ELF-1 (cell line): ENCODE results near the gene UNC5B.

Experiments used
- DNase-seq: peaks from one replicate; pipeline ENCODE4 v3.0.0-alpha.2; 2016; ENCODE audit warnings: low read depth, low spot score

UNC5B gene

DNA sequence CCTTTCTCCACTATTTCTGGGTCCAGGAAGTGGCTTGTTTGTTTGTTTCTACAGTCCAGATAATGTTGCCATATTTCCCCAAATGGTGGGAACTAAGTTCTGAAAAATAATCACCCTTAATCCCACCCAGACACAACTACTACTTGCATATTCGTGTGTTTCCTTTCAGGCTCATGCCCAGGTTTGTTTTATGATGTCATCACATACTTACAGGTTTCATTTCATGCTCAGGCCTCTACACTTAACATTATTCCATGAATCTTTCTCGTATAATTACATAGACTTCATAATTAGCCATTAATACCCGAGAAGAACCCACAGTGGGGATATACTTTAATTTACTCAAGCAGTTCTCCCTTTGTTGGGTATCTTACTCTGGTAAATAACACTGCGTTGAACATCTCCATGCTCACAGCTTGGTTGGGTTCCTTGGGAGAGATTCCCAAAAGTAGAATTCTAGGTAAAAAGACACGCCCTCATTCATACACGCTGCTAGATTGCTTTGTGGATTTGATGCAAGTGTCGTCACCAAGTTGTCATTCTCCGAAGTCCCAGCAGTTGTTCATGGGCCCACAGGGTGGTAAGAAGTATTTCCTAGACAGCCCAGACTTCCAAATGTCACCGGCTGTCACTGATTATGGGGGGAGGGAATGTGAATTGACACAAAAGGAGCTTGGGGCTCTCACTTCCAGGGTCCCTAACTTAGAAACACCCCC is 42.6 kb downstream of the UNC5B start:
- DNase-seq = no peak

DNA sequence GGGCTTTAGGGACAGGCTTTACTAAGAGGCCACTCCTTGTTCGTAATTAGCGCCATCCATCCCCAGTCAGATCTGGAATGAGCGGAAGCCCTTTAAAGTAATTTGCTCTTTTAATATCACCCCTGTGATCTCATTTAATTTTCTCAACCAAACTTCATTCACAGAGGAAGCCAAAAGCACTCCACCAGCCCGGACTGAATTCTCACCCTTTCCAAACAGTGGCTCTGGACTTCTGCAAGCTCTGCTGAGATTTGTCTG is 43.1 kb downstream of the UNC5B start:
- DNase-seq = no peak

DNA sequence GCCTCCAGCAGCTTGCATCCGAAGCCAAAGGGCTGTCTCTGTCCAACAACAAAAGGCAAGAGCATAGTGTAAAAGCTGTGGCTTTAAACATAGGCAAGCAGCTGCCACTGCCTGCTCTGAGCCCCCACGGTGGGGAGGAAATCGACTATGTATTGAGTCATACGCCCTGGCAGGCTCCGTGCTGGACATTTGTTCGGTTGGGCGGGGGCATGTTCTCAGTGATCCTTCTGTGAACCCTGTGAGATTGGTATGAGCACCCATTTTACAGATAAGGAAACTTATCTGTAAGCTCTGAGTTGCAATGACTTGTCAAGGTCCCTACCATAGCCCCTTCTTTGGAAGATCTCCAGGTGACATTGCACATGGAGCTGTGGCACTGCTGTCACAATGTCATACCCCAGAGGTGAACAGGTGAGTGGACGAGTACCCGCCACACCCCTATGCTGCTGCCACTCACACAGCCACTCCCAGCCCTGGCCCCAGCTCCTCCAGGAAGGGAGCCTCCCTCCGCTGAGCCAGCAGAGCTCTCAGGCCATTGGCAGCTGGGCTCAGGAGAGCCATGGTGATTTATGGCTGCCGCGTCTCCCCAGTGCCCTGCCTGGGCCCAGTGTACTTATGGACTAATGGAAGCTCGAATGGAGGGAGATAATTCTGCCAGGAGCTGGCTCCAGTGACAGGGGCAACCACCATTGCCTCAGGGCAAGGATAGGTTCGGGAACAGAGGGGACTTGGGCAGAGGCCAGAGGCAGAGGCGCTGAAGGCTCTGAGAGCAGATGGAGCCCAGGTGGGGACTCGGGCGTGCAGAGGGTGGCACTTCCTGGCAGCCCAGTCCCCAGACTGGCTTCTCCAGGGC is 43.7 kb downstream of the UNC5B start:
- DNase-seq = peak; percentile 50

DNA sequence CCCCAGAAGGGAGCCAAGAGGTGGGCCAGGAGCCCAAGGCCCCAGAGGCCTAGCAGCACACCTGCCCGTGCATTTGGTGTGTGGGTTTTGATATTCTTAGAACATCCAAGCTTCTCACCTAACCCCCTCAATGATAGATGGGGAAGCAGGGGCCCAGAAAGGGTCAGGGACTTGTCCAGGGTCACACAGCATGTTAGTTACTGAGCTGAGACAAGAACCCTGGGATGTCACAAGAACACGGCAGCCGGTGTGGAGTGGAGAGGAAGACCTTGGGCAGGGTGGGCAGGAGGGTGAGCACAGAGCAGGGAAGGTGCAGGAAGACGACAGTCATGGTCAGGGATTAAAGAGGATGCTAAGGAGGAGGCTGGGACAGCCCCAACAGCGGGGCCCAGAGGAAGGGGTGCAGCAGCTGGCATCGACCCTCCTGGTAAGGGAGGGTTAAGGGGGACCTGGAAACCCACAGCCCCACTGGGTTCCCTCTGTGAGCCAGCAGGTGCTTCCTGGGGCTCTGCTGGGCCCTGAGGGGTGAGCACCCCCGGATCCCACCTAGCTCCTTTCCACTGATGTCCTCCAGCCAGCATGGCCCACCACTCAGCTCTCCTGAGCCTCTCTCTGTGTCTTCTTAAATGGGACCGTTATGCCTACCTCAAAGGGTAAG is 44.4 kb downstream of the UNC5B start:
- DNase-seq = no peak

DNA sequence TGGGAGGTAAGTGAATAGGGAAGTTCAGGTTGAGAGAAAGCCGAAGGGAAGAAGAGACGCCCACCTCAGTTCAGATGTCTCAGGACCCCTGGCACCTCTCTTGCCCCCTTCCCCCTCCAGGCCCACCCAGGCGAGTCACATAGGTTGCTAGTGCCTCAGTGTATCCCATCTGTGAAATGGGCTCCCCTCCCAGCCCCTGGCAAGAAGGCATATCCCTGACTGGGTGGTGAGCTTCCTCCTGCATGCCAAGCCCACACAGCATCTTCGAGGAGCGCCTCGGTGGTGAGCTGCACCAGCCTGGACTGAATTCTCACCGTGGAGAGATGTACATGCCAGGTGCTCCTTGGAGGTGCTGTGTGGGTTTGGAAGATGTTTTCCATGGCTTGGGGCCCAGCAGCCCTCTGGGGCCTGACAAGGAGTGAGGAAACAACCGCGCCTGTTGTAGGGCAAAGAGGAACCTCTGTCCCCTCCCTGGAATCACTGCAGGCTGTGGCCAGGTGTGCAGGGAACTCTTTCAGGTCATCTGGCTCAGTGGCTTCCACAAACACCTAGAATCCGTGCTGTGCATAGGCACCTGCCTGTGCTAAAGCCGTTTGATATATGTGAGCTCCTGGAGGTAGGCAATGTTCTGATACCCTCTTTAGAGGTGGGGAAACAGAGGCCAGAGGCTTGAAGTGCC is 45.1 kb downstream of the UNC5B start:
- DNase-seq = no peak

DNA sequence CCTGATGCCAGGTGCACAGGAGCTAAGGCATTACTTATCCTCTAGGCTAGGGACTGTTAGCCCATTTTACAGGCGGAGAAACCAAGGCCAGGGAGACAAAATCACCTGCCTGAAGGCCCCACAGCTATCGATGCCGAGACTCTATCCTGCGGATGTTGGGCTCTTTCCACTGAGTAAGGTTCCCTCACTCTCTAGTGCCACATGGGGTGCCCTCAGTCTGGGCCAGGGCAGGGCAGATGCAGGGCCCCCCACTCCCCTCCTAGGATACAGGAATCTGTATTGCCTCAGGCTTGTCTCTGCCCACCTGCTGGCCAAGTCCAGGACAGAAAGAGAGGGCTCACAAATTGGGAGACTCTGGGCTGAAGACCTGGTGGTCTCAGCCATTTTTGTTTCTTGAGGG is 45.7 kb downstream of the UNC5B start:
- no peak for DNase-seq

DNA sequence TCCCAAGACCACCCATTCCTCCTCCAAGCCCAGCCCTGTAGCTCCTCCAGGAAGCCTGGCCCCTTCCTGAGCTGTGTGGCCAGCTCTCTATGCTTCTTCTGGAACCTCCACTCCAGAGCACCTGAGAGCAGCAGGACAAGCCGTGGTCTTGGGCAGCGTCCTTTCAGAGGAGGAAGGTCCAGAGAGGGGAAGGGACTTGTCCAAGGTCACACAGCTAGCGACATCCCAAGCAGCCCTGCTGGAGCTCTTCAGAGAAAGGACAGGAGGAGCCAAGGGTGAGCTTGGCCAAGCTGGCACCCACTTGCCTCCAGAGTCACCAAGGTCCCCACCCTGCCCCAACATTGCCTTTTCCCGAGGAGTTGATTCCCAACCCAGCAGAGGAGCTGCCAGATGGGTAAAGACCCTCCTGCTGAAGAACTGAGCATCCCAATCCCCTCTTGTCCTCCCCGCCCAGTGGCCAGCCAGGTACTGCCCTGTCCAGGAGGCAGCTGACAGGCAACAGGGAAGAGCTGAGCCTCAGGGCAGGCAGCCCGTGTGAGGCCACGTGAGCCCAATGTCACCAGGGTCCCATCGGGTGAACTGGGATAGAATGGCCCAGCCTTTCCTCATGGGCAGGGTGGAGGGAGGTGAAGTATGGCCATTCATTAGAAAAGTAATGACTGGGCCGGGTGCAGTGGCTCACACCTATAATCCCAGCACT is 46.2 kb downstream of the UNC5B start:
- DNase-seq = no peak

DNA sequence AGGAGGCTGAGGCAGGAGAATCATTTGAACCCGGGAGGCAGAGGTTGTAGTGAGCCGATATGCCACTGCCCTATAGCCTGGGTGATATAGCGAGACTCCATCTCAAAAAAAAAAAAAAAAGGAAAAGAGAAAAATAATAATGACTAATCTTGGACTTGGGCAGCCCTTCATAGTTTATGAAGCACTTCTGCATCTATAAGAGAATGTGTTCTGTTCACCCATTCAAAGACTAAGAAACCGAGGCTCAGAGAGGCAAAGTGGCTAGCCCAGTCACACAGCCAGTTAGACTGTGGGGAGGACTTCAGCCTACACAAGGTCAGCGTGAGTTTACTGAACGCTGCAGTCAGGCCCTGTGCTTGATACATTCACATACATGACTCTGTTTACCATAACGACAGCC is 46.9 kb downstream of the UNC5B start:
- no peak for DNase-seq

DNA sequence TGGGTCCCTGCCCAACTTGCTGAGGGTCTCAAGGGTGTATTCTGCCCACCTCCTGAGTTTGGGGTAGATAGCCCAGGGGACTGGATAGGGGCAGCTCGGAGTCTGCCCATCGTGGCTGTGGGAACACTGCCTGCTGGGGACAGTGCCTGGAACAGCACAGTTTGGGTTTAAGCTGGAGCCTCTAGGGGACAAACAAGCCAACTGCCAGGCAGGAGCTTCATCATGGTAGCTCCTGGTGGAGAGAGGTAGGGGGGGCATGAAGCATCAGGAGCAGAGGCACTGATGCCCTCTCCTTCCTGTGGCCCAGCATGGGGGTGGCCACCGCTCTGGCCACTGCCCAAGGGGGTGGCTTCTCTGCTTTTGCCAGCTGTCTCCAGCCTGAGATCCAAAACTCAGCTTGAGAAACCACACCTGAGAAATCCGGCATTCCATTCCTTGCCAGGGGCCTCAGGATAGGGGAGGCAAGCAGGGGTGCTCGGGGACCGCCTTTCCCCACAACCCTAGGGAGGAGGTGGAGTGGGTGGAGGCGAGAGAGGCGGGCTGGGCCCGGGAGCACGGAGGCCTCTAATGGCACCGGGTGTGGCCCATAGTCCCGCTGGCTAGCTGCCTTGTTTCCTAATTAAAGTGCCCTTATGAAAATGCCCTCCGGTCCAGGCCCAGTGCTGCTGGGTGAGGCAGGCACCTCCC is 47.6 kb downstream of the UNC5B start:
- no peak for DNase-seq

DNA sequence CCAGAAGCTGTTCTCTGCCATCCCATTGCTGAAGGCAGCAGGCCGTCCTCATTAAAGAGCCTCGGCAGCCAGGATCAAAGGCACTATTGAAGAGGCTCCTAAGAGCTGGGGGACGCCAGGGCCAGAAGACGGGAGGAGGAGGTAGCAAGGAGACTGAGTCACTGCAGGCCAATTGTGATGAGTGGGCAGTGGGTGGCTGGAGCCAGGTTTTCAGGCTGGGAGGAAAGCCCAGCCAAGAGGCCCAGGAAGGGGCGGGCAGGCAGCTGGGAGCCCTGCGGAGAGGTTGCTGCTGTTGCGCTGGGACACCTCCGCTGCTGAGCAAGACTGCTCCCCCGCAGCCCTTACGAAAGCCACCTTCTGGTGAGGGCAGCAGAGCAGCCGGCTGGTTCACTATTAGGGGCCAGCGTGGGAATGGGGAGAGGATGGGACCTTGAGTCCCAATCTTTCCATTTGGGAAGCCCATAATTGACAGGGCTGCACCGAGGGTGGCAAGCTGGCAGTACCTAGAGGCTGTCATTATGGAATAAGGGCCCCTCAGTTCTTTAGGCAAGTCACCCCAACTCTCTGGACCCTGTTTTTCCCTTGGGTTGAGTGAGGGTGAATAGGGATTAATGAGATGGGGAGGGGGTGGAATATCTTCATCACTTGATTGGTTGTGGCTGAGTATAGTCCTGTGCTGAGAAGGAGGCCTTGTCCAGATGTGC is 48.4 kb downstream of the UNC5B start:
- peak; percentile 72 for DNase-seq

DNA sequence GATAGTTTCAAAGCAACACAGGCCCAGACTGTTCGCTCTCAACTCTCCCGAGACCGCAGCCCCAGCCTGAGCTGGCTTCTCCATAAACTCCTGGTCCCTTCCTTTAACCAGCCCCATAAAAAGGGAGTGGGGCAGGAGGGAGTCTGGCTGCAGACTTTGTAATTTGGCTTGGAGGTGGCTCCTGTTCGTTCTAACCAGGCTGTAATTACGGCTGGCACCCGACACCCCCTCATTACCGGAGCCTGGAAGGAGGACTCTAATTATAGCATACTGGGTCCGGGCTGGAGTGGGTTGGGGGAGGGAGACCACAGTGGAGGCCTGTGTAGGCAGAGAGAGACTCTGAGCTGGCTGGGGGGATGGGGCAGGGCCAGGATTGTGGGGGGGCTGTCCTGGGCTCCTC is 49.7 kb downstream of the UNC5B start:
- no peak for DNase-seq

DNA sequence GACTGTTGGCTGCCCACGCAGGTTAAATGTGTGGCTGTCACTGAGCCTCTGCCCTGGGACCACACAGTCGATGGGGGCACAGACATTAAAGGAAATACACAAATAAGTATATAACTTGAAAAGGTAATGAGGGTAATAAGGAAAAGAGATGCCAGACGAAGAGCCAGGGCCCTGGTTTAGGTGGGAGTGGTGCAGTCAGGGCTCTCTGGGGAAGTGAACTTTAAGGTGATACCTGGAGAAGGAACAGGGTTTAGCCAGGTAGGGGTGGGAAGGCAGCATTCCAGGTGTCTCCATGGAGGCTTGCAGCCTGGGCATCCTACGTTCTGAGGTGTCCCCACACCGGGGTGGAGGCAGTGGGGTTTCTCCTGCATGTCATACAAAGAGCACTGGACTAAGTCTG is 50.4 kb downstream of the UNC5B start:
- DNase-seq = no peak

DNA sequence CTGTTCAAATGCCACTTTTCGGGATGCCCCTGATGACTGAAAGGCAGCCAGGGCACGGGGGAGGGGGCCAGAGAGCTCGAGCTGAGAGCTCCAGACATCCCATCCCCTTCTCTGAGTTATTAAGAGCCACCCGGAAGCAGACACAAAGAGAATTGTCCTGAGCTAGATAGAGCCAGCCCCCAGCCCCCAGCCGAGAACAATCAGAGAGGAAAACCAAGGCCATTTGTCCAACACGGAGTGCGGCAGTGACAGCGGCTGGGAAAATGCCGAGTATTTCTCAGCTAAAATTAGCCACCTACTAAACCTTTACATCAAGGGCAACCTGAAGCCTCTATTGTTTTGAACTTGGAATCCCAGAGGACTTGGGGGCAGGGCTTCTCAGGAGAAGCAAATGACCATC is 51.0 kb downstream of the UNC5B start:
- DNase-seq = peak; percentile 60

DNA sequence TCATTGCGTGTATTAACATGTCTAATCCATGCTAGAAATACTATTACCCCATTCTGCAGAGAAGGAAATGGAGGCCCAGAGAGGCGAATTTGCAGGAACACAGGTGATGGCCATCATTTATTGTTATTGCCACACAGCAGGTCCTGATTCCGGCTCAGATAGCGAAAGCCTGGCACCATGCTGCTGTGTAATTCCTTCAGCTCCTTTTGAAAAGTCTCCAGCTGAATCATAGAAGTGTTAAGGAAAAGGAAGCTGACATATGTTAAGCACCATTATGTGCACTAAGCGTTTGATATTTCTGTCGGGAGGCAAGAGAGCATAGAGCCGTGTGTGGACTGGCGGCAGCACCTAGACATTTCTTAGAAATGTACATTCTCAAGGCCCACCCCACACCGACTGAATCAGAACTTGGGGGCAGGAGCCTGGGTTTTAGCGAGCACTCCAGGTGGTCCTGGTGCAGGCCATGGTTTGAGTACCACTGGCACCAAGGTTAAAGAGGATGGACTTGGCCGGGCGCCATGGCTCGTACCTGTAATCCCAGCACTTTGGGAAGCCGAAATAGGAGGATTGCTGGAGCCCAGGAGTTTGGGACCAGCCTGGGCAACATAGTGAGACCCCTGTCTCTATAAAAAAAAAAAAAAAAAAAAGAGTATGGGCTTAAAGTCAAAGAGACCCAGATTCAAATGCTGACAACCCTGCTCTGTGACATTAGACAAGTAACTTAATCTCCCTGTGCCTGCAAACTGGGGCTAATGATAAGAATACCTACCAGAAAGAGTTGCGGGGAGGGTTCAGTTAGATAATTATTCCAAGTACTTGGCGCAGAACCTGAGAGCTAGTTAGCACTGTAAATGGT is 52.2 kb downstream of the UNC5B start:
- DNase-seq = no peak

DNA sequence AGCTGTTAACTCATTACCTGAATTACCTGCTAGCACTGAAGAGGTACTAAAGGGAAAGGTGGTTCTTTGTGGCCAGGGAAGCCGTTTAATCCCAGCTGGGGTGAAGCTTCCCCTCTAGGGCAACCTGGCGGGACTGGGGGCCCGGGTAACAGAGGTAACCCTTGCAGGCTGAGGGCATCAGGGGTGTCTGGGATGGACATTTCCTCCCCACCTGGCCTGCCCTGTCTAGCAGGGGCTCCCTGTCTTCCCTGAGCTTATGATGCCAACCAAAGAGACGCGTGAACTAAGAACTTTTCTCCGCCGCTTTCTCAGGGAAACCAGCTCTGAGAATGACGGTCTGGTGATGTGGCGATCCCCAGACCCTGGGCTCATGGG is 52.8 kb downstream of the UNC5B start:
- no peak for DNase-seq

DNA sequence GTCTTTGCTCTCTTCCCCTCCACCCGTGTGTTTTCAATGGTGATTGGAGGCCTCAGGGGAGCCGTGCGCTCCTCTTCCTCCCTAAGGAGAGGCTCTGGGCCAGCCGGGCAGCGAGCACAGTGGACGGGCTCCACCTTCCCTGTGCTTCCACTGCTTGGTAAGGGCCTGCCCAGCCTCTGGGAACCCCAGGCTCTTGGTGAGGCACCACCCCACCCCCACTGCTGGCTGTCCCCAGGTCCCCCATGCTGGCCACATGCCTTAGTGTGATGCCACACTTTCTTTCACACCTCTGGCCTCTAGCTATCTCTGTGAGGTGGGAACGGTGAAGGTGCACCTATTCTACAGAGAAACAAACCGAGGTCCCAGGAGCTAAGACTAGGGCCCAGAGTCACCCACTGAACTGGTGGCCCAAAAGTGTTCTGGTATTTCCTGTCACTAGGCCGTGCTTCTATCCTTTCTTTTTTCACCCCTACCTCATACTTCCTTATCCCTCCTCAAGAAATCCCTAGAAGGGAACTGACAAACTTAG is 53.3 kb downstream of the UNC5B start:
- DNase-seq = no peak

DNA sequence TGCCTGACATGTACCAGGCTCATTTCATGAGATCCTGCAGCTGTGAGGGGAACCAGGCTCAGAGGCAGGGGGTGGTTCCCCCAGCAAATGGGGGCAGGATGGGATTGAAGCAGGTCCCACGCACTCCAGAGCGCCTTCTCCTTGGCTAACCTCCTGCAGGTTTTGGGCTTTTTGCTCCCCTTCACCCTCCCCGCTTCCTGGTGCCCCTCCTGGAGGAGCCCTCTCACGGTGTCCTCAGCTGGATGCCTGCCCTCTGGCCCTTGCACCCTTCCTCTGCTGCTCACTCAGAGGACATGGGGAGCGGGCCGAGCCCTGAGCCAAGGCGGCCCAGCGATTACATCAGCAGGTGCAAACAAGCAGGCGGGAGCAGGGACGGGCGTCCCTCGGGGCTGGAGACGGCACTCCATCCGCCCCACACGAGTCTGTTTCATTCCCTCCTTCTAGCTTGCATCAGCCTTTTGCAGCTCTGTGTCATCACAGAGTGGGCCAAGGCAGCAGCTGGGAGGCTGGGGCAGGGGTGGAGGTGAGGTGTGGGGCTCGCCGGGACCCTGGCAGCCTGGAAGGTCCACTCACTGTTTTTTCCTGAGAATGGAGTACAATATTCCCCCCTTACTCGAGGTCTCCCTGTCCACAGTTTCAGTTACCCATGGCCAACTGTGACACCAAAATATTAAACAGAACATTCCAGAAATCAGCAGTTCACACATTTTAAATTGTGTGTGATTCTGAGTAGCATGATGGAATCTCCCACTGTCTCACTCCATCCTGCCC is 54.0 kb downstream of the UNC5B start:
- DNase-seq = peak; percentile 49

DNA sequence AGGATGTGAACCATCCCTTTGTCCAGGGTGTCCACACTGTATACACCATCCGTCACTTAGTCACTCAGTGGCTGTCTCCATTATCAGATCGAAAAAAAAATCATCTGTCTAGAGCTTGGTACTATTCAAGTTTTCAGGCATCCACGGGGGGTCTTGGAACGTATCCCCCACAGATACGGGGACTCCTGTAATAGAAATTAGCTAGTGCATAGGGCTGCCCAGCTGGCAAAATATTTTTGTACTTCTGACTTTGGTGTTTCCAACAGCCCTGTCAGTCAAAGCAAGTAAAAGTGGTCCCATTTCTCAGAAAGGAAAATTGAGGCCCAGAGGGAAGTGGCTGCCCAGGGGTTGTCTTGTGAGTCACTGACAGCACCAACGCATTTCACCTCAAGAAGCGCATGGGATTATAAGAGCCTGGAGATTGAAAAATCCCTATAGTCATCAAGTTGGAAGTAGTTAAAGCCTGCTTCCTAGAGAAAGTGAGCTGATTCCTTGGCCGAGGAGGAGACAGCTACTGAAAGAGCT is 54.6 kb downstream of the UNC5B start:
- no peak for DNase-seq
